Loucy (cell line): ENCODE results near the gene SNAP23.

Source experiments
- EZH2phosphoT487 ChIP-seq: fragments of 200-600 bp; IDR thresholded peaks from 2 replicates; pipeline ENCODE4 v1.6.1; 2018; ENCODE audit warnings: antibody characterized with exemption, mild to moderate bottlenecking, moderate library complexity, borderline replicate concordance
- TF ChIP-seq, protein P1 (sequence below): fragments of 200-600 bp; sonication (generic); conservative IDR thresholded peaks from 2 replicates; pipeline ENCODE4 v1.5.1; 2014; ENCODE audit warnings: mild to moderate bottlenecking, antibody characterized with exemption, low read length

DNA sequence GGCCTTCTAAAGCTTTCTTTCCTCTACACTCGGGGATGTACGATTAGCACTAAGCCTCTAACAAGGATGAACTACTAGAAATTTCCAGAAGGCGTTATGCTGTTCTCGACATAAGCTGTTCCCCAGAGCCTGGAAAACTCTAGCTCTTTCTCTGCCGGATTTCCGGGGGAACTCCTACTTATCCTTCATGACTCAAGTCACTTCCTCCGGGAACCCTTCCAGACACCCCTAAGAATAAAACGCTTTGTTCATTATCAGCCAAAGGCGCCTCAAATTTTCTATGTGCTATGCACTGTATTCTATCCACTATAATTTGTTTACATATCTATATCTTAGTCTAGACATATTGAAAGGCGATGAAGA is 455 bp upstream of the SNAP23 start:
- TF ChIP-seq, protein P1, sequence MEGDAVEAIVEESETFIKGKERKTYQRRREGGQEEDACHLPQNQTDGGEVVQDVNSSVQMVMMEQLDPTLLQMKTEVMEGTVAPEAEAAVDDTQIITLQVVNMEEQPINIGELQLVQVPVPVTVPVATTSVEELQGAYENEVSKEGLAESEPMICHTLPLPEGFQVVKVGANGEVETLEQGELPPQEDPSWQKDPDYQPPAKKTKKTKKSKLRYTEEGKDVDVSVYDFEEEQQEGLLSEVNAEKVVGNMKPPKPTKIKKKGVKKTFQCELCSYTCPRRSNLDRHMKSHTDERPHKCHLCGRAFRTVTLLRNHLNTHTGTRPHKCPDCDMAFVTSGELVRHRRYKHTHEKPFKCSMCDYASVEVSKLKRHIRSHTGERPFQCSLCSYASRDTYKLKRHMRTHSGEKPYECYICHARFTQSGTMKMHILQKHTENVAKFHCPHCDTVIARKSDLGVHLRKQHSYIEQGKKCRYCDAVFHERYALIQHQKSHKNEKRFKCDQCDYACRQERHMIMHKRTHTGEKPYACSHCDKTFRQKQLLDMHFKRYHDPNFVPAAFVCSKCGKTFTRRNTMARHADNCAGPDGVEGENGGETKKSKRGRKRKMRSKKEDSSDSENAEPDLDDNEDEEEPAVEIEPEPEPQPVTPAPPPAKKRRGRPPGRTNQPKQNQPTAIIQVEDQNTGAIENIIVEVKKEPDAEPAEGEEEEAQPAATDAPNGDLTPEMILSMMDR, result no peak
- no peak for TF ChIP-seq EZH2phosphoT487
